NOMO-1 treated with dmso at 0.1 percent for 144 hours (cell line): Measurements from ENCODE around the gene SHOC1.
A peak's percentile ranks its signal among the peaks of the same experiment; 100 is the strongest.
"Not testable (repeated sequence)": the region's sequence is repeated elsewhere in the genome, so short reads cannot be mapped to it uniquely, and the experiment has no call there.

Experiments used
- DNase-seq: peaks from one replicate; lab custom pipeline; 2025; ENCODE audit not compliant: unreplicated experiment; lab: John Stamatoyannopoulos, UW

The SHOC1 gene

DNA sequence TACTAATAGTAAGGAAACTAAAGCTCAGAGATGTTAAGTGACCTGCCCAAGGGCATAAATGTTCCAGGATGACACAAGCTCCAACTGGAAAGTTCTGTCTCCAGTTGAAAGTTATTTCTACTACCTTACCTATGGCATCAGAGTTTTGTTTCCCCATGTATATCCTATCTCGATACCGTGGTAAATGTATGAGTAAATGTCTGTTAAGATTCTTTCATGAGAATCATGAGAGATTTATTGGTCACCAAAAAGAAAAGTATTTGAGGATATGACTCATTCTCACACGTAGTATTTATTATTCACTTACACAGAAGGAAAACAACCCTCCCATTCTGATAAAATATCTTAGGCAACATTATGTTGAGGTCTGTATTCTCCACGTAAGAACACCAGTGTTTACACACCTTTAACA lies 11.1 kb upstream of the SHOC1 start:
- no peak for DNase-seq

DNA sequence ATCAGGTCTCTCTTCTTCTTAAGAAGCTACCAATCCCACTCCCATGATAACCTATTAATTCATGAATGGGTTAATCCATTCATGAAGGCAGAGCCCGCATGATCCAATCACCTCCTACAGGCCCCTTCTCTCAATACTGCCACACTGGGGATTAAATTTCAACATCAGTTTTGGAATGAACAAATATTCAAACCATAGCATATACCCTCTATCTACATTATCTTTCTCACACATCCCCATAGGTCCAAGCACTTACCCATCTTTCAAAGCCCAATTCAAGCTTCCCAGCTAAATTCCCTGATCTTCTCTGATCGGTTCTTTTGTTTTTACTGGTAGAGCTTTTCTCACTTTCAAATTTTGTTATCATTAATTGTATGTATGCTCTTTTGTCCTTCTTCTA lies 10.5 kb upstream of the SHOC1 start:
- no peak for DNase-seq

DNA sequence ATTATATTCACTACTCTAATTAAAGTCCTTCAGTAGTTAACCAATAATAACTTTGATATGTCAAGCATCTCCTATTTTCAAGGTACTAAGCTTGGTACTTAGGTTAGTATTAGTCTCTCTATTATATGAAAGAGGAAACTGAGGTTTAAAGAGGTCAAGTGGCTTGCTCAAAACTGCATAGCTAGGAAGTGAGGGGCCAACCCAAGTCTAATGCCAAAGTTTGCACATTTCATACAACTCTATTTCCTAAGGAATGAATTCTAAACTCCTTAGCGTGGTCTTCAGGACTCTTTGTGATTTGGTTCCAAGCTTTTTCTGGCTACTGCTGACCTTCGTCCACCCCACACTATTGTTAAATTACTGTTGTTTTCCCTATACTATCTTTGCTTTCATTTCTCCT lies 9.9 kb upstream of the SHOC1 start:
- no peak for DNase-seq

DNA sequence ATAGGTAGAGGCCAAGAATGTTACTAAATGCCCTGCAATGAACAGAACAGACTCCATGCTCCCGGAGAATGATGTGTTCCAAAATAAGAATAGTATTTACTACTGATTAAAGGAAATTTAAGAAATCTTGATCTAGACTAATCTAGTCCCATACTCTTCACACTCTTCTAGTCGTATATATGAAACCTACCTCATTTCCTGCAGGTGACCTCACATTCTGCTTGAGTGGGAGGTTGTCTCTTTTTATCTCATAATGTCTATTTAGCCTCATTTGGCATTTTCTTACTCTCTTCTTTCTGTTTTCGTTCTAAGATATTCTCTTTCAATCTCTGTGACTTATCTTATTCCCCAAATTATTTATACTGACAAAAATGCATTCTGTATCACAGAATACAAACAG lies 9.2 kb upstream of the SHOC1 start:
- DNase-seq, result no peak

DNA sequence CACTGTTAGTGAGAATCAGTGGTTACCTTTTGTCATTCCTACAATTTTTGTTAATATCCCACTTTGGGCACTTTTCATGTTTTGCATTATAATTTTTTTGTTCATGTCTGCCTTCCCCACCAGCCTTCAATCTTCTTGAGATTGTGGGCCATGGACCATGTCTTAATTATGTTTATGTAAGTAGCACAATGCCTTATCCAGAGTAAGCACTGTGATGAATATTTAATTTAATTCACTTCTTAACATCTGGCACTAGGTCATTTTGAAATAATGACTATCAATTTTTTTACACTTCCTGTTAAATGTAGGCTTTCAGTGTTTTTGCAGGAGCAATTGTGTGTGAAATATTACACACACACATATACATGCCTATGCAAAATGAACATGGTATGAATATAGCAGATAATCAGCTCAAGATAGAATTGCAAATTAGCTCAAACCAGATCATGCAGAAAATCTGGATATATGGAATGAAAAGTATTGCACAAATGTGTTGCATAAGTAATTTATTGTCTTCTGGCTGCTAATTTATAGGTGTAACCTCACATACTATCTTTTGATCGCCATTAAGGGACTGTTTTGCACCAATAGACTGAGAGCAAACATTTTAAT lies 5.3 kb upstream of the SHOC1 start:
- no peak for DNase-seq

DNA sequence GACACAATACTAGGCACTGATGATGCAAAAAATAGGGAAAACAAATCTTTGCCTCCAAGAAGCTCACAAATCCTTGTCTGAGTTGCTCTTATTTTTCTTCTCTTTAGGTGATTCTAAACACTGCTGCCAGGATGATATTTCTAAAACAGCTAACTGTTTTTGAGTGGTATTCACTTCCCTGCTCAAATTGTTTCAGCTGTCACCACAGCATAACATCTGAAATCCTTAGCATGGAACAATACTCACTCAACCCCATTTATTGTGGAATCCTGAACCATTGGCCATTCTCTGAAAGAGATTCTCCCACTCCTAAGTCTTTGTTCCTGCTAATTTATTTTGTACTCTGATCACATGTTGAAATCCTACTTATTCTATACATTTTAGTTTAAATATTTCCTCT lies 4.8 kb upstream of the SHOC1 start:
- DNase-seq, result no peak

DNA sequence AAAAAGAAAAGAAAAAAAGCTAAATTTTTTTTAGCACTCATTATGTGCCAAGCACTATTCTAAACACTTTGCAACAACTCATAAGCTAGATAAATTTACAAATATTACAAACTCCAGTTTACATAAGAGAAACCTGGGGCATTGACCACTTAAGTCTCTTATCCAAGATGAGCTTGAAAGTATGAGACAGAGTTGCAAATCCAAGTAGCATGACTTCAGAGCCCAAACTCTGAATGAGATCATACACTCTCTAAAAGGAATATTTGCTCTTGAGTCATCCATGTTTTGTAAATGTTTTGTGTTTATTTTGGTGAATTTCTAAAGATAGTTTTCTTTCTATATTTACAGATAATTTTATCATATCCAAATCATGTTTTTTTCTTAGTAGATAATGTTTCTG lies 4.0 kb upstream of the SHOC1 start:
- DNase-seq, result no peak

DNA sequence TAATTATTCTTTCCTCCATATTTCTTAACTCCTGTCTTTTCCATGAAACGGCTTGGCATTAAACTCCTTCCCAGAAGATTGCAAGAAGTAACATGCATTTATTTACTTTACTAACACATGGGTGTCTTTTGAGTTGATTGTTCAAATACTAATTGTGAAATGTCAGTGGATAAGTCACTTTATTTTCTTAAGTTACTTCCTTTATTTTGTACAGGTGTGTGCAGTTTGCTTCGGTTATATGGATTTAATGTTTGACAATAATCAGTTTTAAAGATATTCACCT lies 761 bp upstream of the SHOC1 start:
- no peak for DNase-seq

DNA sequence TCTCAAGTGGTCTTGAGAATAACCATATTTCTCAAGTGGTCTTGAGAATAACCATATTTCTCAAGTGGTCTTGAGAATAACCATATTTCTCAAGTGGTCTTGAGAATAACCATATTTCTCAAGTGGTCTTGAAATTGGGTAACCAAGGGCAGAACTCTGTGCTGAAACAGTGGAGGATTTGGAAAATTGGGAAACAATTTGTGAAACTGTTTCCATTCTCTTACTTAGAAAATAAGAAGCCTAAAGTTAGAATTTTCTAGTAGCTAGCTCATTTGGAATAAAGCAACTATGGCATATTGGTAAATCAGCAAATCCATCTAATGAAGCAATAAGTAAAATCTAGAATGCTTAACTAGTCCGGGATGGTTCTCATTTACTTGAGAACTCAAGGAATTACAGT lies 2.9 kb downstream of the SHOC1 start:
- not testable (repeated sequence) for DNase-seq

DNA sequence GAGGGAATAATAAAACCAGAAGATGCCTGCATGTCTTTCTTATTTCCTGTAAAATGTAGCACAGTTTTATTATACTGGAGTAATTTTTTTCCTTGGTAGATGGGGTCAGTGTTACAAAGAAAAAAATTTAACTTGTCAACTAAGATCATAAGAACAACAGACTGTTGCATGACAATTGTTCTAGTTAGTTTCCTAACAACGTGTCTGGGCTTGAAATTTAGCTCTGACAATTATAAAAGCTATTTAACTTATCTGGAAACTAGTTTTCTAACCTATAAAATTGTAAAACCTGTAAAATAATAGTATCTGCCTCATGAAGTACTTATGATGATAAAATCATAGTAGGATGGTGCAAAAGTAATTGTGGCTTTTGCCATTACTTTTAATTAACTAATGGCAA lies 4.9 kb downstream of the SHOC1 start:
- DNase-seq, result no peak

DNA sequence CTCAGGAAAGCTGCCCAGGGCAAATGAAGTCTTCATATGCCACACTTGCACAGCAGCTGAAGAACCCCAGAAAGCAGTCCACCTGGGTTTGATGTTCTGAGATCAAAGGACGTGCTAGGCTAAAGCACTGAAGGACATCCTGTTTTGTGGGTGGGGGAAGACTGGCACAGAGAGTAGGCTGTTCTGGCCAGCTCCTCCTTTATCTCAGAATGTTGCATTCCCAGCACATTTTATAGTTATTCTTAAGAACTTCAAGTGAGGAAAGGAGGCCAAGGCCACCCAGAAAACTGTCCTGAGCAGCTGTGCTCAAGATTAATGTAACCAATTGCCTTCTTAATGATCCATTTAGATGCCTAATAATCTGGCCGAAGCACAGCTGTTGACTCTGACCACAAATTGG lies 10.9 kb downstream of the SHOC1 start:
- no peak for DNase-seq

DNA sequence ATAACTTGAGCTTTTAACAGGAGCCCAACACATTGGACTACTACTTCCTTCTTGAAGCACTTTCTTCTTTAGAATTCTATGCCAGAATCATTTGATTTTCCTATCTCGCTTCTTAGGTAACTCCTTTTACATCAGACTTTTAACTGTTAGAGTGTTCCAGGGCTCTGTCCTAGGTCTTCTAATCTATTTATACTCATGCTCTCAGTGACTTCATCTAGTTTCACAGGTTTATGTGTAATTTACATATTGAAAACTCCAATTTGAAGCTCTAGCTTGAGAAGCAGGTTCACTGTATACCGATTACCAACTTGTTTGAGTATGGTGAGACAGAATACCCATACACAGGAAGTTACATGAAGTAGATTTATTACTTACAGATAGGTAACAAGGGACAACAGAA lies 11.3 kb downstream of the SHOC1 start:
- no peak for DNase-seq

DNA sequence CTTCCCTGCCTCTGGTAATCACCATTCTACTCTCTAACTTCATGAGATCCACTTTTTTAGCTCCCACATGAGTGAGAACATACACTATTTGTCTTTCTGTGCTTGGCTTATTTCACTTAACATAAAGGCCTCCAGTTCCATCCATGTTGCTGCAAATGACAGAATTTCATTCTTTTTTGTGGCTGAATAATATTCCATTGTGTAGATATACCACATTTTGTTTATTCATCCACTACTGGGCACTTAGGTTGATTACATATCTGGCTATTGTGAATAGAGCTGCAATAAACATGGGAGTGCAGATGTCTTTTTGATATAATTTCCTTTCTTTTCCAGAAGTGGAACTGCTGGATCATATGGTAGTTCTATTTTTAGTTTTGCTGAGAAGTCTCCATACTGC lies 28.7 kb downstream of the SHOC1 start:
- no peak for DNase-seq

DNA sequence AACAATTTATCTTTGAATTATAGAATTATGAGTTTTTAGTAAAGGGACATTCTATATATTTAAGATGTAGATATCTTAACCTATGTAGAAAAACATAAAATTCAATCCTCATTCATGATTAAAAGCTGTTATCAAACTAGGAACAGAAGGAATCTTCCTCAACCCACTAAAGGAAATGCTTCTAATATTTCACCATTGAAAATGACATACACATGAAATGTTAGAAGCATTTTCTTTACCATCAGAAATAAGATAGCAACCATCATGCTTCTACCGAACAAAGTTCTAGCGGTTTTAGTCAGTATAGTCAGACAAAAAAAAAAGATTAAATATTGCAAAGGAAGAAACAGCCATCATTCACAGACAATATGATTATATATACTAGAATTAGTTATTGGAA lies 32.2 kb downstream of the SHOC1 start:
- no peak for DNase-seq

DNA sequence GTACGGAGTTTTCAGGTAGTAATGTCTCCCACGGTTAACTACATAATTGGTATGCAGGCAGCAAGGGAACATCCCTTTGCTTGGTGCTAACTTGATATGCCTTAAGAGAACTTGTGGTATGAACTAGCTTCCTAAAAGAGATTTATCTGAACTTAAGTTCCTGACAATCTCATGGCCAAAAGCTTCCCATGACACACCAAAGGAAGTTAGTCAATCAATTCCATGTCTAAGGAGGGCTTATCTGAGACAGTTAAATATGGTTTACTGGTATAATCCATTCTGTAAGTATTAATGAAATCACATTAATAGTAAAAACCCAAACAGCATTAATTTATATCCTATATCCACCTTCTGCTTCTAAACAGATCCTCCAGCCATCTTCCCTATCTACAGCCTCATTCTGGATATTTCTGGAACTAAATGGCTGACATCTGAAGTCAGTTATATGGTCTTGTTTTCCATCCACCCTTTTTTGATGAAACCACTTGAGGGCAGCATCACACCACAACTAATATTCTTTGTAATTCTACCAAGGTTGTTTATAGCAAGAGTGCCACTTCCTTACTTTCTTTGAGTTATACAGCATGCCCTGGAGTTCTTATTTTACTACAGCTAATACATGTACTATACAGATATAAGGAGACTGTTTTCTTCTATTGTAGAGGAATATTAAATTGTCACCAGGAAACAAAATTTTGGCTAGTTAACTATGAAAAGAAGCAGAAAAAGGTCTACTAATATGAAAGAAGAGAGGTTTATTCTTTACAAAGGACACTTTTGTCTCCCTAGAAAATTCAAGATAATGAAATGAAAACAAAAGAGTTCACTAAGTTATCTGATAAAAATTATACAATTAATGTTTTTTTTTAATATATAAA lies 34.7 kb downstream of the SHOC1 start:
- peak; percentile 31 for DNase-seq

DNA sequence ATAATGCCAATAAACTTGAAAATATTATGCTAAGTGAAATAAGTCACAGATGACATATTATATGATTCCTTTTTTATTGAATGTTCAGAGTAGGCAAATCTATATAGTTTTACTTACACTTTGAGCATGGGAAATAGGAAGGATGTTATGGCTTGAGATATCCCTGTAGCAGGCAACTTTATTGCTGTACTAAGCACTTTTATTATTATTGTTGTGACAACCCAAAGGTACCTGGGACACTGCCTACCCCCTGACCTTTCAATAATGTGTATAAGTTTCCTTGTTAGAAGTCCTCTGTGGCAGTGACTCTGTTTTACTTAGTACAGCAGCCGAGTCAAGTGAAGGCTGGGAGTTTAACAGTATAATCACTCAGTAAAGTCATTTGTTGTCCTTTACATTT lies 39.9 kb downstream of the SHOC1 start:
- DNase-seq, result no peak

DNA sequence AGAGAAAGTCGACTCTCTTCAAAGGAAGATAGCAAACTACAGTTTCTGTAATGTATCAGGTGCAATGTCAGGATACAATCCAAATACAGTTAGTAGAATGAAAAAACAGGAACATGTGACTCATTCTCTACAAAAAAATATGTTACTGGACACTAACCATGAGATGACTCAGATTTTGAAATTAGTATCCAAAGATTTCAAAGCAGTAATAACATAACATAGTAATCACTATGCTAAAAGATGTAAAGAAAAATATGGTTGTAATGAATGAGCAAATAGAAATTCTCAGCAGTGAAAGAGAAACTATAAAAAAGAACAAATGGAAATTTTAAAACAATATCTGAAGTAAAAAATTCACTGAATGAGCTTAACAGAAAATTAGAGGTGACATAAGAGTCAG lies 42.3 kb downstream of the SHOC1 start:
- DNase-seq, result no peak
